HepG2 (cell line): ENCODE data around the gene ZNF341. TPM values are rescaled to one million over a fixed set of nuclear protein-coding genes. Genes with fewer than 3 reads are reported as not detected.
A peak's percentile ranks its signal among the peaks of the same experiment; 100 is the strongest.

ENCODE experiments used
- FOSL2 ChIP-seq: sonication (generic); formaldehyde crosslinking; IDR thresholded peaks from 2 replicates; pipeline ENCODE4 v1.4.0; 2020; ENCODE audit warnings: missing genetic modification reagents
- MIER3 ChIP-seq: IDR thresholded peaks from 2 replicates; pipeline ENCODE4 v1.6.1; 2016; ENCODE audit warnings: missing compliant biosample characterization, borderline replicate concordance
- NCOA2 ChIP-seq: sonication (generic); formaldehyde crosslinking; IDR thresholded peaks from 2 replicates; pipeline ENCODE4 v1.8.0; 2022; ENCODE audit warnings: inconsistent platforms
- NFIB ChIP-seq: sonication (generic); formaldehyde crosslinking; IDR thresholded peaks from 2 replicates; pipeline ENCODE4 v1.9.0; 2021; ENCODE audit warnings: missing genetic modification reagents, mild to moderate bottlenecking, borderline replicate concordance
- NFYB ChIP-seq: sonication (generic); formaldehyde crosslinking; IDR thresholded peaks from 2 replicates; pipeline ENCODE4 v1.4.0; 2020; ENCODE audit warnings: missing genetic modification reagents
- PHF21A ChIP-seq: sonication (generic); formaldehyde crosslinking; IDR thresholded peaks from 2 replicates; pipeline ENCODE4 v1.5.0; 2020; ENCODE audit warnings: mild to moderate bottlenecking, missing genetic modification reagents
- SALL1 ChIP-seq: sonication (generic); formaldehyde crosslinking; IDR thresholded peaks from 2 replicates; pipeline ENCODE4 v1.8.0; 2022; ENCODE audit warnings: mild to moderate bottlenecking, missing genetic modification reagents
- ZNF331 ChIP-seq: sonication (generic); formaldehyde crosslinking; IDR thresholded peaks from 2 replicates; pipeline ENCODE4 v1.4.0; 2020; ENCODE audit warnings: missing genetic modification reagents
- ZNF703 ChIP-seq: sonication (generic); formaldehyde crosslinking; IDR thresholded peaks from 2 replicates; pipeline ENCODE4 v1.5.1; 2020; ENCODE audit warnings: missing genetic modification reagents, mild to moderate bottlenecking, moderate library complexity, borderline replicate concordance
- ZNF768 ChIP-seq: sonication (generic); formaldehyde crosslinking; IDR thresholded peaks from 2 replicates; pipeline ENCODE4 v1.4.0; 2020; ENCODE audit warnings: missing genetic modification reagents
- ZNF788 ChIP-seq: sonication (generic); formaldehyde crosslinking; IDR thresholded peaks from 2 replicates; pipeline ENCODE4 v1.5.0; 2020; ENCODE audit warnings: mild to moderate bottlenecking, missing genetic modification reagents, borderline replicate concordance
- polyA plus RNA-seq, 8 experiments: library from polyadenylated mRNA; depleted of rRNA in 3 of 8; stranded (reverse) in 7 of 8; unstranded in 1 of 8; fragments of >200 nt; fragmentation: Illumina TruSeq in 4 of 8; extraction: Trizol in 4 of 8; gene quantifications; 2 replicates each; pipeline versions ENCODE4 v1.2.1 to v1.2.3, GENCODE V29; 2011 to 2016; ENCODE audit warnings: low read depth in 4 of 8, missing spikeins in 1 of 8, mixed read lengths in 1 of 8; ENCODE audit not compliant: insufficient read depth in 1 of 8
- total RNA-seq, 5 experiments: library from RNA; depleted of rRNA; stranded (reverse); fragments of >200 nt; fragmentation: Illumina TruSeq; extraction: Trizol; gene quantifications; 2 replicates each; pipeline ENCODE4 v1.2.3, GENCODE V29; 2016; ENCODE audit warnings: low read depth in 1 of 5
- TF ChIP-seq, protein P1 (sequence below): sonication (generic); formaldehyde crosslinking; IDR thresholded peaks from 2 replicates; pipeline ENCODE4 v1.5.1; 2020; ENCODE audit warnings: missing genetic modification reagents, mild to moderate bottlenecking, borderline replicate concordance
- TF ChIP-seq, protein P2 (sequence below): IDR thresholded peaks from 2 replicates; pipeline ENCODE4 v1.6.1; 2016
- TF ChIP-seq, protein P3 (sequence below): sonication (generic); formaldehyde crosslinking; IDR thresholded peaks from 2 replicates; pipeline ENCODE4 v1.4.0; 2020; ENCODE audit warnings: missing genetic modification reagents
- TF ChIP-seq, protein P4 (sequence below): sonication (generic); formaldehyde crosslinking; IDR thresholded peaks from 2 replicates; pipeline ENCODE4 v1.4.0; 2020; ENCODE audit warnings: missing genetic modification reagents, borderline replicate concordance

The ZNF341 gene
- total and polyA plus RNA-seq, 2 of the 13 experiments (the other 11 are each of a cell fraction or from before 2014, with no cell fraction given) = 1.1 to 2.2 TPM

DNA sequence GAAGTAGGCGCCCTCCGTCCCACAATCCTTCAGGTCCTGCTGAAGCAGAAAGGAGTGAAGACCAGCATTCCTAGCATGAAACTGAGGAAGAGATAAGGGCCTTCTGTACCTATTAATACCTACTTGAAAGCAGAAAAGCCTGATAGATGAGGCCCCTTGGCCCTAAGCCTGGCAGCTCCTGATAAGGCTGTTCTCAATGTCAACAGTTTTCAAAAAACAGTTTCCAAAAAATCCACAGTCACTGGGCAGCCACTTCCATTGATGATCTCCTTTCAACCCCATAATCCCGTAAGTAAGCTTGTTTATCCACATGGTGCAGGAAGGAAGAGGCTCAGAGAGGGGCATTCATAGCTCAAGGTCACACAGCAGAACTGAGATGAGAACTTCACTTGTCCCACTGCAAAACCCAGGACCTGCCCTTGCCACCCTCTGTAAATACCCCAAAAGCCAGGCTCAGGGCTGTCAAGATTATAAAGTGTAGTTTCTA lies 42.8 kb upstream of the ZNF341 start (continued):
- TF ChIP-seq NFYB (CRISPR knock-in tag) (no peak), ZNF768 (CRISPR knock-in tag) (peak; percentile 98), NFIB (CRISPR knock-in tag) (0 out of 2 replicates have a peak, but pooled peaks have one; percentile 45), ZNF331 (peak; percentile 57), PHF21A (CRISPR knock-in tag) (peak; percentile 67; the same call in 1 of the 2 replicates), ZNF788 (CRISPR knock-in tag) (peak; percentile 55; the same call in 1 of the 2 replicates), FOSL2 (peak; percentile 57; the same call in 1 of the 2 replicates), NCOA2 (CRISPR knock-in tag) (peak; percentile 92), MIER3 (peak; percentile 38; the same call in 1 of the 2 replicates), SALL1 (CRISPR knock-in tag) (peak; percentile 46; the same call in 1 of the 2 replicates), ZNF703 (no peak)
- TF ChIP-seq, protein P1, sequence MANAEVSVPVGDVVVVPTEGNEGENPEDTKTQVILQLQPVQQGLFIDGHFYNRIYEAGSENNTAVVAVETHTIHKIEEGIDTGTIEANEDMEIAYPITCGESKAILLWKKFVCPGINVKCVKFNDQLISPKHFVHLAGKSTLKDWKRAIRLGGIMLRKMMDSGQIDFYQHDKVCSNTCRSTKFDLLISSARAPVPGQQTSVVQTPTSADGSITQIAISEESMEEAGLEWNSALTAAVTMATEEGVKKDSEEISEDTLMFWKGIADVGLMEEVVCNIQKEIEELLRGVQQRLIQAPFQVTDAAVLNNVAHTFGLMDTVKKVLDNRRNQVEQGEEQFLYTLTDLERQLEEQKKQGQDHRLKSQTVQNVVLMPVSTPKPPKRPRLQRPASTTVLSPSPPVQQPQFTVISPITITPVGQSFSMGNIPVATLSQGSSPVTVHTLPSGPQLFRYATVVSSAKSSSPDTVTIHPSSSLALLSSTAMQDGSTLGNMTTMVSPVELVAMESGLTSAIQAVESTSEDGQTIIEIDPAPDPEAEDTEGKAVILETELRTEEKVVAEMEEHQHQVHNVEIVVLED (CRISPR knock-in tag) = no peak
- TF ChIP-seq, protein P2, sequence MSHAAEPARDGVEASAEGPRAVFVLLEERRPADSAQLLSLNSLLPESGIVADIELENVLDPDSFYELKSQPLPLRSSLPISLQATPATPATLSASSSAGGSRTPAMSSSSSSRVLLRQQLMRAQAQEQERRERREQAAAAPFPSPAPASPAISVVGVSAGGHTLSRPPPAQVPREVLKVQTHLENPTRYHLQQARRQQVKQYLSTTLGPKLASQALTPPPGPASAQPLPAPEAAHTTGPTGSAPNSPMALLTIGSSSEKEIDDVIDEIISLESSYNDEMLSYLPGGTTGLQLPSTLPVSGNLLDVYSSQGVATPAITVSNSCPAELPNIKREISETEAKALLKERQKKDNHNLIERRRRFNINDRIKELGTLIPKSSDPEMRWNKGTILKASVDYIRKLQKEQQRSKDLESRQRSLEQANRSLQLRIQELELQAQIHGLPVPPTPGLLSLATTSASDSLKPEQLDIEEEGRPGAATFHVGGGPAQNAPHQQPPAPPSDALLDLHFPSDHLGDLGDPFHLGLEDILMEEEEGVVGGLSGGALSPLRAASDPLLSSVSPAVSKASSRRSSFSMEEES (CRISPR knock-in tag) = peak; percentile 68
- TF ChIP-seq, protein P3, sequence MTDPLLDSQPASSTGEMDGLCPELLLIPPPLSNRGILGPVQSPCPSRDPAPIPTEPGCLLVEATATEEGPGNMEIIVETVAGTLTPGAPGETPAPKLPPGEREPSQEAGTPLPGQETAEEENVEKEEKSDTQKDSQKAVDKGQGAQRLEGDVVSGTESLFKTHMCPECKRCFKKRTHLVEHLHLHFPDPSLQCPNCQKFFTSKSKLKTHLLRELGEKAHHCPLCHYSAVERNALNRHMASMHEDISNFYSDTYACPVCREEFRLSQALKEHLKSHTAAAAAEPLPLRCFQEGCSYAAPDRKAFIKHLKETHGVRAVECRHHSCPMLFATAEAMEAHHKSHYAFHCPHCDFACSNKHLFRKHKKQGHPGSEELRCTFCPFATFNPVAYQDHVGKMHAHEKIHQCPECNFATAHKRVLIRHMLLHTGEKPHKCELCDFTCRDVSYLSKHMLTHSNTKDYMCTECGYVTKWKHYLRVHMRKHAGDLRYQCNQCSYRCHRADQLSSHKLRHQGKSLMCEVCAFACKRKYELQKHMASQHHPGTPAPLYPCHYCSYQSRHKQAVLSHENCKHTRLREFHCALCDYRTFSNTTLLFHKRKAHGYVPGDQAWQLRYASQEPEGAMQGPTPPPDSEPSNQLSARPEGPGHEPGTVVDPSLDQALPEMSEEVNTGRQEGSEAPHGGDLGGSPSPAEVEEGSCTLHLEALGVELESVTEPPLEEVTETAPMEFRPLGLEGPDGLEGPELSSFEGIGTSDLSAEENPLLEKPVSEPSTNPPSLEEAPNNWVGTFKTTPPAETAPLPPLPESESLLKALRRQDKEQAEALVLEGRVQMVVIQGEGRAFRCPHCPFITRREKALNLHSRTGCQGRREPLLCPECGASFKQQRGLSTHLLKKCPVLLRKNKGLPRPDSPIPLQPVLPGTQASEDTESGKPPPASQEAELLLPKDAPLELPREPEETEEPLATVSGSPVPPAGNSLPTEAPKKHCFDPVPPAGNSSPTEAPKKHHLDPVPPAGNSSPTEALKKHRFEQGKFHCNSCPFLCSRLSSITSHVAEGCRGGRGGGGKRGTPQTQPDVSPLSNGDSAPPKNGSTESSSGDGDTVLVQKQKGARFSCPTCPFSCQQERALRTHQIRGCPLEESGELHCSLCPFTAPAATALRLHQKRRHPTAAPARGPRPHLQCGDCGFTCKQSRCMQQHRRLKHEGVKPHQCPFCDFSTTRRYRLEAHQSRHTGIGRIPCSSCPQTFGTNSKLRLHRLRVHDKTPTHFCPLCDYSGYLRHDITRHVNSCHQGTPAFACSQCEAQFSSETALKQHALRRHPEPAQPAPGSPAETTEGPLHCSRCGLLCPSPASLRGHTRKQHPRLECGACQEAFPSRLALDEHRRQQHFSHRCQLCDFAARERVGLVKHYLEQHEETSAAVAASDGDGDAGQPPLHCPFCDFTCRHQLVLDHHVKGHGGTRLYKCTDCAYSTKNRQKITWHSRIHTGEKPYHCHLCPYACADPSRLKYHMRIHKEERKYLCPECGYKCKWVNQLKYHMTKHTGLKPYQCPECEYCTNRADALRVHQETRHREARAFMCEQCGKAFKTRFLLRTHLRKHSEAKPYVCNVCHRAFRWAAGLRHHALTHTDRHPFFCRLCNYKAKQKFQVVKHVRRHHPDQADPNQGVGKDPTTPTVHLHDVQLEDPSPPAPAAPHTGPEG (CRISPR knock-in tag) = peak; percentile 75; the same call in 1 of the 2 replicates
- TF ChIP-seq, protein P4, sequence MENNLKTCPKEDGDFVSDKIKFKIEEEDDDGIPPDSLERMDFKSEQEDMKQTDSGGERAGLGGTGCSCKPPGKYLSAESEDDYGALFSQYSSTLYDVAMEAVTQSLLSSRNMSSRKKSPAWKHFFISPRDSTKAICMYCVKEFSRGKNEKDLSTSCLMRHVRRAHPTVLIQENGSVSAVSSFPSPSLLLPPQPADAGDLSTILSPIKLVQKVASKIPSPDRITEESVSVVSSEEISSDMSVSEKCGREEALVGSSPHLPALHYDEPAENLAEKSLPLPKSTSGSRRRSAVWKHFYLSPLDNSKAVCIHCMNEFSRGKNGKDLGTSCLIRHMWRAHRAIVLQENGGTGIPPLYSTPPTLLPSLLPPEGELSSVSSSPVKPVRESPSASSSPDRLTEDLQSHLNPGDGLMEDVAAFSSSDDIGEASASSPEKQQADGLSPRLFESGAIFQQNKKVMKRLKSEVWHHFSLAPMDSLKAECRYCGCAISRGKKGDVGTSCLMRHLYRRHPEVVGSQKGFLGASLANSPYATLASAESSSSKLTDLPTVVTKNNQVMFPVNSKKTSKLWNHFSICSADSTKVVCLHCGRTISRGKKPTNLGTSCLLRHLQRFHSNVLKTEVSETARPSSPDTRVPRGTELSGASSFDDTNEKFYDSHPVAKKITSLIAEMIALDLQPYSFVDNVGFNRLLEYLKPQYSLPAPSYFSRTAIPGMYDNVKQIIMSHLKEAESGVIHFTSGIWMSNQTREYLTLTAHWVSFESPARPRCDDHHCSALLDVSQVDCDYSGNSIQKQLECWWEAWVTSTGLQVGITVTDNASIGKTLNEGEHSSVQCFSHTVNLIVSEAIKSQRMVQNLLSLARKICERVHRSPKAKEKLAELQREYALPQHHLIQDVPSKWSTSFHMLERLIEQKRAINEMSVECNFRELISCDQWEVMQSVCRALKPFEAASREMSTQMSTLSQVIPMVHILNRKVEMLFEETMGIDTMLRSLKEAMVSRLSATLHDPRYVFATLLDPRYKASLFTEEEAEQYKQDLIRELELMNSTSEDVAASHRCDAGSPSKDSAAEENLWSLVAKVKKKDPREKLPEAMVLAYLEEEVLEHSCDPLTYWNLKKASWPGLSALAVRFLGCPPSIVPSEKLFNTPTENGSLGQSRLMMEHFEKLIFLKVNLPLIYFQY (CRISPR knock-in tag) = 0 out of 2 replicates have a peak, but pooled peaks have one; percentile 40
